GM18517 (cell line): Measurements from ENCODE around the gene SSTR5.
"Not testable (repeated sequence)": the region's sequence is repeated elsewhere in the genome, so short reads cannot be mapped to it uniquely, and the experiment has no call there.

Experiments used
- ATAC-seq: cut with Tn5 transposase; IDR thresholded peaks from one replicate; pipeline ENCODE4 v1.9.1; 2021; ENCODE audit warnings: mild to moderate bottlenecking, moderate library complexity; ENCODE audit not compliant: unreplicated experiment

SSTR5 gene

GRCh38 chr16:1089439-1089821, 16.9 kb downstream of the SSTR5 start:
- ATAC-seq = no peak

GRCh38 chr16:1089822-1090619, 17.5 kb downstream of the SSTR5 start:
- no peak for ATAC-seq

- ATAC-seq = no peak
Observed at GRCh38 chr16:1090620-1091587, 18.4 kb downstream of the SSTR5 start.

- ATAC-seq = no peak
Observed at GRCh38 chr16:1091992-1092552, 19.5 kb downstream of the SSTR5 start.

GRCh38 chr16:1092685-1093283, 20.2 kb downstream of the SSTR5 start:
- not testable (repeated sequence) for ATAC-seq

GRCh38 chr16:1093284-1094123, 21.0 kb downstream of the SSTR5 start:
- ATAC-seq = no peak

GRCh38 chr16:1094124-1094479, 21.6 kb downstream of the SSTR5 start:
- ATAC-seq = no peak

GRCh38 chr16:1094601-1095449, 22.3 kb downstream of the SSTR5 start:
- ATAC-seq = no peak

GRCh38 chr16:1095450-1096168, 23.1 kb downstream of the SSTR5 start:
- no peak for ATAC-seq

GRCh38 chr16:1096169-1097082, 23.9 kb downstream of the SSTR5 start, which contains the start of gene C1QTNF8:
TSS of gene C1QTNF8 (minus strand) at chr16:1096244. CDS start at chr16:1094922, 1,322 bp downstream.
- ATAC-seq = no peak

GRCh38 chr16:1097156-1097555, 24.6 kb downstream of the SSTR5 start:
- no peak for ATAC-seq

- no peak for ATAC-seq
Observed at GRCh38 chr16:1097800-1098199, 25.3 kb downstream of the SSTR5 start.

GRCh38 chr16:1098266-1098991, 25.9 kb downstream of the SSTR5 start:
- no peak for ATAC-seq

- no peak for ATAC-seq
Observed at GRCh38 chr16:1099189-1100083, 26.9 kb downstream of the SSTR5 start.

- no peak for ATAC-seq
Observed at GRCh38 chr16:1100084-1100800, 27.7 kb downstream of the SSTR5 start.
